Inflammatory macrophage treated with lipopolysaccharide for 1 hour (primary cell): ENCODE data around the gene TTLL5.

Experiments
- DNase-seq, 2 donors: peaks; one replicate each; pipeline ENCODE4 v3.0.0-alpha.2; 2020 to 2022

TTLL5 gene

DNA sequence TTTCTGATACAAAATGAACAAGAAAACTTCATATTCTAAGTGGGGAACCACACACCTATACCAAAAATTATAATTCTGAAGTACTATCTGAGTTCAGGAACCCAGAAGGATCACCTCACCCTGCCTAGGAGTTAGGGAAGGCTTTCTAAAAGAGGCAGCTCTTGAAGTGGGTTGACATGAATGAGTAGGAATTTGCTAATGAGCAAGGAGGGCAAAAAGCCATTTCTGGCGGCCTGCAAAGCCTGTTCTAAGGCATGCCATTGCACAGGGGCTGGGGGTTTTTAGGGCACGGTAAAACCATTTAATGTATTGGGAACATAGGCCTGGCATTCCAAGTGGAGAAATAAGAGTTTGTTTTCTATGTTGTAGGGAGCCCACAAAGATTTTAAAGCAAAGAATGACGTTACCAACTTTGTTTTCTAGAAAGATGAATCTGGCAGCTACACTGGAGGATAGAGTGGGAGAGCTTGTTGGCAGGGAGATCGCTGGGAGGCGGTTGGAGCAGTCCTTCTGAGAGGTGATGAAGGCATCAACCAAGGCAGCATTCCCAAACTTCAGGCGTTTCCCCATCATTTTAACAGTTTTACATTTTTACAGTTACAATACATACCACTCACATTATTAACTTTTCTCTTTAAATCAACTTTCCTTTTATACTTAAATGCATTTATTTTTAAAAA lies 338.6 kb downstream of the TTLL5 start:
- no peak for DNase-seq

DNA sequence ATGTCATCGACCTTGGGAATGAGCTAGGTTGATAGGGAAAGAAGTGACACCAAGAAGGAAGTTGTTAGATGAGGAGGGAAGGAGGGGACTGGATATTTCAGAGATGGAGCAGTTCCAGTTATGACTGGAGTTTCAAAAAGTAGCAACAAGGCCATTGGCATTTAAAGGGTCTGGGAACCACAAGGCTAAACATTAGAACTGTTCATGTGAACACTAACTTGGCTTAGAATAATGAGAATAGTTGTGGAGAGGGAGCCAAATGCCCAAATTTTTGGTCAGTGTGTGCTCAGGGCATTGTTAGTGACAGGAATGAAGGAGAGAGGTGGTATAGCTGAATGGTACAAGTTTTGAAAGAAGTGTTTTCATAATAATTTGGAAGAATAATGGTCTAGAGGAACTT lies 341.3 kb downstream of the TTLL5 start:
- no peak for DNase-seq
